ENCODE results near the gene KIF16B. TPM values are rescaled to one million over a fixed set of nuclear protein-coding genes. Genes with fewer than 3 reads are reported as not detected.
"Not testable (repeated sequence)": the region's sequence is repeated elsewhere in the genome, so short reads cannot be mapped to it uniquely, and the experiment has no call there.

The KIF16B gene
- total RNA-seq, 1 experiment from 2014 or later = 6.1 TPM

DNA sequence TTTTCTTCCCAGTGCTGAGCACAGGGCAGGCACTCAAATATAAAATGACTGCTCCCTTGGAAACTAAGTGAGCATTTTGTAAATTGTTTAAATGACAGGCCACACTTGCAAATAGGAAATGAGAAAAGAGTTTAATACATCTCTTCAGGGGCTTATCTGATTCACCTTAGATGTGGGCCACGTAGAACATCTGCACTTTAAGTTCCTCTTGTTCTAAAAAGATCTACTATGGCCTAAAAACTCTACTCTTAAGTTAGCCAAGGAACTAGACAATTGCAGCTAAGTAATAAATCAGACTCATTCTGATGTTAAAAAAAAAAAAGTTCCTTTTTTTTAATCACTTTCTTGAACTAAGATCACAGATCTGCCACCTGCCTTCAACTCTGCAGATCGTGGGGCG is 126.3 kb downstream of the KIF16B start:
- H3K9me3 ChIP-seq (ENCODE audit: low read length) = no peaks in the 10 kb centered on the region
- no peak overlapping the region for H2AFZ ChIP-seq (ENCODE audit: low read length)
- H3K27ac ChIP-seq (ENCODE audit: low read length) = peak overlapping the region; percentile 72
- no peak overlapping the region for H3K4me2 ChIP-seq (ENCODE audit: low read depth, low read length, poor library complexity, severe bottlenecking)
- H4K20me1 ChIP-seq (ENCODE audit: insufficient read depth, low read depth, low read length) = no peaks in the 10 kb centered on the region
- DNase-seq = peak; percentile 42
- H3K4me3 ChIP-seq (ENCODE audit: low read length) = no peak overlapping the region
- H3K9ac ChIP-seq (ENCODE audit: low read length) = no peak overlapping the region
- H3K9me2 ChIP-seq (replicated peaks; ENCODE audit: insufficient read depth, low read length) = no peaks in the 10 kb centered on the region
- peaks cover 28% of the 10 kb centered on the region for H3K4me1 ChIP-seq (ENCODE audit: low read length)
- no peaks in the 10 kb centered on the region for H3K27me3 ChIP-seq (ENCODE audit: low read length)
- H3K36me3 ChIP-seq (ENCODE audit: insufficient read depth, low read length) = no peaks in the 10 kb centered on the region
- H3K79me2 ChIP-seq (ENCODE audit: low read length) = no peaks in the 10 kb centered on the region

DNA sequence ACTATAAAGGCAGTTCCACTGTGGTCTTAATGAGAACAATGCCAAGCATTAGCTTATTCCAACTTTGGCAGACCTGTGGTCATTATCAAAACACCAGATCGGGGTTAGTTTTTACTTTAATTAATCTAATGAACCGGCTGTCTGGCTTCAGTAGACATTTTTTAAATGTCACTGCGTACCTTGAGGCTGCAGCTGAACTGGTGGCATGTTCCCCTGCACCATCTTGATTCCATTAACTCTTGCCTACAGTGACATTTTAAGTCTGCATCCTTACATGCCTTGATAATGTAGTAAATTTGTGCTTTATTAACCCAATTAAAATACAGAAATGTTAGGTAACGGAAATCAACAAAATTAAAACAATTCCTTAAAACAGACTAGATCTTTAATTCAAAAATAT is 127.0 kb downstream of the KIF16B start:
- Histone ChIP-seq H3K4me3 (ENCODE audit: low read length) (no peak overlapping the region), H3K79me2 (ENCODE audit: low read length) (no peaks in the 10 kb centered on the region), H2AFZ (ENCODE audit: low read length) (no peak overlapping the region), H3K27ac (ENCODE audit: low read length) (peak overlapping the region; percentile 72; the same call in 1 of the 2 replicates), H3K4me1 (ENCODE audit: low read length) (peaks cover 21% of the 10 kb centered on the region), H4K20me1 (ENCODE audit: insufficient read depth, low read depth, low read length) (no peaks in the 10 kb centered on the region), H3K4me2 (ENCODE audit: low read depth, low read length, poor library complexity, severe bottlenecking) (no peak overlapping the region), H3K27me3 (ENCODE audit: low read length) (no peaks in the 10 kb centered on the region), H3K9me2 (replicated peaks; ENCODE audit: insufficient read depth, low read length) (no peaks in the 10 kb centered on the region), H3K36me3 (ENCODE audit: insufficient read depth, low read length) (no peaks in the 10 kb centered on the region), H3K9me3 (ENCODE audit: low read length) (no peaks in the 10 kb centered on the region), H3K9ac (ENCODE audit: low read length) (no peak overlapping the region)
- no peak for DNase-seq

GRCh38 chr20:16445482-16445881 is 127.8 kb downstream of the KIF16B start:
- Histone ChIP-seq H4K20me1 (ENCODE audit: insufficient read depth, low read depth, low read length) (no peaks in the 10 kb centered on the region), H3K27me3 (ENCODE audit: low read length) (no peaks in the 10 kb centered on the region), H3K36me3 (ENCODE audit: insufficient read depth, low read length) (no peaks in the 10 kb centered on the region), H3K9ac (ENCODE audit: low read length) (no peak overlapping the region), H3K9me3 (ENCODE audit: low read length) (no peaks in the 10 kb centered on the region), H3K79me2 (ENCODE audit: low read length) (no peaks in the 10 kb centered on the region), H3K27ac (ENCODE audit: low read length) (no peak overlapping the region), H3K4me2 (ENCODE audit: low read depth, low read length, poor library complexity, severe bottlenecking) (no peak overlapping the region), H2AFZ (ENCODE audit: low read length) (no peak overlapping the region), H3K4me3 (ENCODE audit: low read length) (no peak overlapping the region), H3K4me1 (ENCODE audit: low read length) (peaks cover 13% of the 10 kb centered on the region), H3K9me2 (replicated peaks; ENCODE audit: insufficient read depth, low read length) (no peaks in the 10 kb centered on the region)
- no peak for DNase-seq

- H2AFZ ChIP-seq (ENCODE audit: low read length) = no peak overlapping the region
- DNase-seq = no peak
- no peaks in the 10 kb centered on the region for H3K9me2 ChIP-seq (replicated peaks; ENCODE audit: insufficient read depth, low read length)
- H3K4me2 ChIP-seq (ENCODE audit: low read depth, low read length, poor library complexity, severe bottlenecking) = no peak overlapping the region
- H3K27me3 ChIP-seq (ENCODE audit: low read length) = no peaks in the 10 kb centered on the region
- H3K79me2 ChIP-seq (ENCODE audit: low read length) = no peaks in the 10 kb centered on the region
- no peak overlapping the region for H3K4me3 ChIP-seq (ENCODE audit: low read length)
- no peak overlapping the region for H3K27ac ChIP-seq (ENCODE audit: low read length)
- no peak overlapping the region for H3K9ac ChIP-seq (ENCODE audit: low read length)
- H3K4me1 ChIP-seq (ENCODE audit: low read length) = peaks cover 11% of the 10 kb centered on the region
- H3K9me3 ChIP-seq (ENCODE audit: low read length) = no peaks in the 10 kb centered on the region
- no peaks in the 10 kb centered on the region for H3K36me3 ChIP-seq (ENCODE audit: insufficient read depth, low read length)
- H4K20me1 ChIP-seq (ENCODE audit: insufficient read depth, low read depth, low read length) = no peaks in the 10 kb centered on the region
Measured at GRCh38 chr20:16444057-16444777, 129.0 kb downstream of the KIF16B start.

DNA sequence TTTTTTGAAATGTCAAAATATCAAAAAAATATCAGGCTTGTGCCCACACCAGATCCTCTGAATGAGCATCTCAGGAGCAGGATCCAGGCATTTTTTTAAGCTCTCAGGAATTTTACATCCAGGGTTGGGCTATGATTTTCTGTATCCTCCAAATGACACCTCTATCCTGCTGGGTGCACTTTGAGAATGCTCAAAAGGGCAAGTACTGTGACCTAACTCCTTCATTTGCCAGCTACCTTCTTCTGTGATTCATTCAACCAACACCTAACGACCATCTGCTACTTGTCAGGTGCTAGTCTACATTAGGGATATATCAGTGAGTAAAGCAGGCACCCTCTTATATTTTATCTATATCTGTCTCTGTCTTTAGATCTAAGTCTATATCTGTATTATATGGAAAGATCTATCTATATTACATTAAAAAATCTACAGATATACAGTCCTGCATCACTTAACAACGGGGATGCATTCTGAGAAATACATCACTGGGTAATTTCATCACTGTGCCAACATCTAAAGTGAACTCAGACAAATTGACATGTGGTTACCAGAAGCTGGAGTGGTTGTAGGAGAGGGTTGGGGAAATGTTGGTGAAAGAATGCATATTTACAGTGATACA is 131.6 kb downstream of the KIF16B start:
- H3K4me1 ChIP-seq (ENCODE audit: low read length) = peaks cover 4% of the 10 kb centered on the region; the same call in 1 of the 2 replicates
- H4K20me1 ChIP-seq (ENCODE audit: insufficient read depth, low read depth, low read length) = no peaks in the 10 kb centered on the region
- no peaks in the 10 kb centered on the region for H3K79me2 ChIP-seq (ENCODE audit: low read length)
- H2AFZ ChIP-seq (ENCODE audit: low read length) = no peak overlapping the region
- no peak overlapping the region for H3K4me3 ChIP-seq (ENCODE audit: low read length)
- no peaks in the 10 kb centered on the region for H3K27me3 ChIP-seq (ENCODE audit: low read length)
- H3K27ac ChIP-seq (ENCODE audit: low read length) = no peak overlapping the region
- no peaks in the 10 kb centered on the region for H3K9me3 ChIP-seq (ENCODE audit: low read length)
- no peak overlapping the region for H3K4me2 ChIP-seq (ENCODE audit: low read depth, low read length, poor library complexity, severe bottlenecking)
- no peak overlapping the region for H3K9ac ChIP-seq (ENCODE audit: low read length)
- no peaks in the 10 kb centered on the region for H3K9me2 ChIP-seq (replicated peaks; ENCODE audit: insufficient read depth, low read length)
- DNase-seq = no peak
- H3K36me3 ChIP-seq (ENCODE audit: insufficient read depth, low read length) = no peaks in the 10 kb centered on the region

- Histone ChIP-seq H3K9me3 (ENCODE audit: low read length) (no peaks in the 10 kb centered on the region), H2AFZ (ENCODE audit: low read length) (no peak overlapping the region), H3K4me2 (ENCODE audit: low read depth, low read length, poor library complexity, severe bottlenecking) (no peak overlapping the region), H3K9me2 (replicated peaks; ENCODE audit: insufficient read depth, low read length) (no peaks in the 10 kb centered on the region), H3K79me2 (ENCODE audit: low read length) (no peaks in the 10 kb centered on the region), H3K36me3 (ENCODE audit: insufficient read depth, low read length) (no peaks in the 10 kb centered on the region), H3K27me3 (ENCODE audit: low read length) (no peaks in the 10 kb centered on the region), H3K4me3 (ENCODE audit: low read length) (no peak overlapping the region), H3K27ac (ENCODE audit: low read length) (no peak overlapping the region), H3K9ac (ENCODE audit: low read length) (no peak overlapping the region), H3K4me1 (ENCODE audit: low read length) (no peaks in the 10 kb centered on the region), H4K20me1 (ENCODE audit: insufficient read depth, low read depth, low read length) (no peaks in the 10 kb centered on the region)
- DNase-seq = no peak
Measured at GRCh38 chr20:16440686-16441085, 132.6 kb downstream of the KIF16B start.

- not testable (repeated sequence) for H3K9ac ChIP-seq (ENCODE audit: low read length); H3K79me2 ChIP-seq (ENCODE audit: low read length); H3K36me3 ChIP-seq (ENCODE audit: insufficient read depth, low read length); H3K9me2 ChIP-seq (replicated peaks; ENCODE audit: insufficient read depth, low read length); H3K4me3 ChIP-seq (ENCODE audit: low read length); H3K27me3 ChIP-seq (ENCODE audit: low read length); H3K9me3 ChIP-seq (ENCODE audit: low read length); H4K20me1 ChIP-seq (ENCODE audit: insufficient read depth, low read depth, low read length); DNase-seq; H3K27ac ChIP-seq (ENCODE audit: low read length); H2AFZ ChIP-seq (ENCODE audit: low read length); H3K4me2 ChIP-seq (ENCODE audit: low read depth, low read length, poor library complexity, severe bottlenecking); H3K4me1 ChIP-seq (ENCODE audit: low read length)
Measured at GRCh38 chr20:16439540-16439939, 133.7 kb downstream of the KIF16B start.

DNA sequence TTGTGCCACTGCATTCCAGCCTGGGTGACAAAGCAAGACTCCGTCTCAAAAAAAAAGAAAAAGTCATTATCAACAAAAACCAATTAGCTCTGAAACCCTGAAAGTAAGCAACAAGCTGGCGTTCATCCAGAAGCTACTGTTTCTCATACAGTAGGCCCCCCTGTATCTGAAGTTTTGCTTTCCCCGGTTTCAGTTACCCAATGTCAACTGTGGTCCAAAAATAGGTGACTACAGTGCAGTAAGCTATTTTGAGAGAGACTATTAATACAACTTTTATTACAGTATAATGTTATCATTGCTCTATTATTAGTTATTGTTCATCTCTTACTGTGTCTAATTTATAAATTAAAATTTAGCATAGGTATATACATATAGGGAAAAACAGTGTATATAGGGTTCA is 135.1 kb downstream of the KIF16B start:
- Histone ChIP-seq H3K9me2 (replicated peaks; ENCODE audit: insufficient read depth, low read length) (no peaks in the 10 kb centered on the region), H4K20me1 (ENCODE audit: insufficient read depth, low read depth, low read length) (no peaks in the 10 kb centered on the region), H2AFZ (ENCODE audit: low read length) (no peak overlapping the region), H3K27ac (ENCODE audit: low read length) (no peak overlapping the region), H3K27me3 (ENCODE audit: low read length) (no peaks in the 10 kb centered on the region), H3K4me1 (ENCODE audit: low read length) (no peaks in the 10 kb centered on the region), H3K4me2 (ENCODE audit: low read depth, low read length, poor library complexity, severe bottlenecking) (no peak overlapping the region), H3K9me3 (ENCODE audit: low read length) (no peaks in the 10 kb centered on the region), H3K79me2 (ENCODE audit: low read length) (no peaks in the 10 kb centered on the region), H3K4me3 (ENCODE audit: low read length) (no peak overlapping the region), H3K9ac (ENCODE audit: low read length) (no peak overlapping the region), H3K36me3 (ENCODE audit: insufficient read depth, low read length) (no peaks in the 10 kb centered on the region)
- no peak for DNase-seq
